Astrocyte (in vitro differentiated cells and primary cell): Measurements from ENCODE around the gene POLE. TPM values are rescaled to one million over a fixed set of nuclear protein-coding genes. Genes with fewer than 3 reads are reported as not detected.

Source experiments
- DNase-seq: peaks from one replicate; pipeline ENCODE4 v3.0.0-alpha.2; 2010; ENCODE audit warnings: low read depth
- FAIRE-seq: peaks from 2 replicates; lab custom pipeline; 2011; peaks lifted over from hg19 to GRCh38; lab: Jason Lieb, UNC
- H2AFZ ChIP-seq: 2 replicates; pipeline ENCODE4 v1.6.0; 2012; ENCODE audit warnings: low read depth, low read length, inconsistent platforms
- H3K27ac ChIP-seq: 2 replicates; pipeline ENCODE4 v1.5.1; 2011; ENCODE audit warnings: low read depth, low read length, inconsistent platforms
- H3K27me3 ChIP-seq: 2 replicates; pipeline ENCODE4 v1.6.0; 2011; ENCODE audit warnings: low read length, inconsistent platforms; ENCODE audit not compliant: insufficient read depth
- H3K36me3 ChIP-seq: 2 replicates; pipeline ENCODE4 v1.5.1; 2011; ENCODE audit warnings: low read length, inconsistent platforms; ENCODE audit not compliant: insufficient read depth
- H3K4me1 ChIP-seq: 2 replicates; pipeline ENCODE4 v1.5.1; 2011; ENCODE audit warnings: low read length, inconsistent platforms; ENCODE audit not compliant: insufficient read depth
- H3K4me2 ChIP-seq: 2 replicates; pipeline ENCODE4 v1.6.0; 2012; ENCODE audit warnings: low read length, inconsistent platforms
- H3K4me3 ChIP-seq: 2 replicates; pipeline ENCODE4 v1.5.1; 2011; ENCODE audit warnings: low read depth, mild to moderate bottlenecking, low read length, inconsistent platforms; ENCODE audit not compliant: insufficient read depth
- H3K79me2 ChIP-seq: 2 replicates; pipeline ENCODE4 v1.6.0; 2012; ENCODE audit warnings: mild to moderate bottlenecking, low read length, inconsistent platforms; ENCODE audit not compliant: insufficient read depth
- H3K9ac ChIP-seq: 2 replicates; pipeline ENCODE4 v1.6.0; 2012; ENCODE audit warnings: mild to moderate bottlenecking, low read length, inconsistent platforms
- H3K9me3 ChIP-seq: 2 replicates; pipeline ENCODE4 v1.5.1; 2012; ENCODE audit warnings: low read depth, mild to moderate bottlenecking, low read length, inconsistent platforms; ENCODE audit not compliant: insufficient read depth
- H4K20me1 ChIP-seq: 2 replicates; pipeline ENCODE4 v1.6.0; 2012; ENCODE audit warnings: low read length, inconsistent platforms; ENCODE audit not compliant: insufficient read depth
- H3K27ac Mint-ChIP-seq: one replicate; pipeline ENCODE4 v1.8.0; 2021; ENCODE audit warnings: mild to moderate bottlenecking, mixed read lengths; ENCODE audit not compliant: unreplicated experiment
- H3K27me3 Mint-ChIP-seq: one replicate; pipeline ENCODE4 v1.8.0; 2021; ENCODE audit warnings: low read depth, mixed read lengths; ENCODE audit not compliant: unreplicated experiment
- H3K36me3 Mint-ChIP-seq: one replicate; pipeline ENCODE4 v1.8.0; 2021; ENCODE audit warnings: low read depth, mixed read lengths; ENCODE audit not compliant: unreplicated experiment
- H3K4me1 Mint-ChIP-seq: one replicate; pipeline ENCODE4 v1.8.0; 2021; ENCODE audit warnings: low read depth, mixed read lengths; ENCODE audit not compliant: unreplicated experiment
- H3K4me3 Mint-ChIP-seq: one replicate; pipeline ENCODE4 v1.8.0; 2021; ENCODE audit warnings: mild to moderate bottlenecking, moderate library complexity, mixed read lengths; ENCODE audit not compliant: unreplicated experiment
- H3K9me3 Mint-ChIP-seq: one replicate; pipeline ENCODE4 v1.8.0; 2021; ENCODE audit warnings: mild to moderate bottlenecking, mixed read lengths; ENCODE audit not compliant: unreplicated experiment
- CTCF ChIP-seq: IDR thresholded peaks from 2 replicates; pipeline ENCODE4 v1.5.1; 2011; ENCODE audit warnings: low read depth, mild to moderate bottlenecking, inconsistent platforms, low read length, moderate library complexity; ENCODE audit not compliant: insufficient read depth
- EZH2 ChIP-seq: IDR thresholded peaks from 2 replicates; pipeline ENCODE4 v1.6.1; 2012; ENCODE audit warnings: mild to moderate bottlenecking, low read length, inconsistent platforms; ENCODE audit not compliant: insufficient read depth
- total RNA-seq: library from RNA; stranded (reverse); gene quantifications from 2 replicates; pipeline ENCODE4 v1.2.1, GENCODE V29; 2021

POLE gene
- total RNA-seq, 1 donor from 2014 or later, result 15.4 TPM

- H3K36me3 Mint-ChIP-seq, result peaks cover 21% of the 10 kb centered on the region
- FAIRE-seq, result no peak
- TF ChIP-seq CTCF (no peak), EZH2 (no peak)
- no peak overlapping the region for H3K4me2 ChIP-seq
- H3K27ac Mint-ChIP-seq, result no peak overlapping the region
- H3K4me1 ChIP-seq, result no peaks in the 10 kb centered on the region
- peaks cover 4% of the 10 kb centered on the region for H3K4me1 Mint-ChIP-seq
- peaks cover 19% of the 10 kb centered on the region for H3K36me3 ChIP-seq
- no peaks in the 10 kb centered on the region for H3K9me3 Mint-ChIP-seq
- peaks cover 3% of the 10 kb centered on the region for H3K27me3 Mint-ChIP-seq
- no peak overlapping the region for H3K4me3 ChIP-seq
- no peak overlapping the region for H3K27ac ChIP-seq
- no peak overlapping the region for H3K4me3 Mint-ChIP-seq
- no peaks in the 10 kb centered on the region for H4K20me1 ChIP-seq
- H3K9ac ChIP-seq, result no peak overlapping the region
- no peak overlapping the region for H2AFZ ChIP-seq
- H3K79me2 ChIP-seq, result no peaks in the 10 kb centered on the region
- H3K27me3 ChIP-seq, result no peaks in the 10 kb centered on the region
- no peaks in the 10 kb centered on the region for H3K9me3 ChIP-seq
- no peak for DNase-seq
These were observed 30.0 kb downstream of the POLE start for GRCh38 chr12:132657004-132657727.

GRCh38 chr12:132653567-132654290 lies 33.4 kb downstream of the POLE start:
- no peak overlapping the region for H3K27ac Mint-ChIP-seq
- Histone ChIP-seq H3K9ac (no peak overlapping the region), H3K36me3 (peaks cover 19% of the 10 kb centered on the region), H3K27ac (no peak overlapping the region), H3K4me2 (no peak overlapping the region), H3K4me1 (no peaks in the 10 kb centered on the region), H3K27me3 (no peaks in the 10 kb centered on the region), H3K4me3 (no peak overlapping the region), H3K79me2 (no peaks in the 10 kb centered on the region), H4K20me1 (no peaks in the 10 kb centered on the region), H3K9me3 (no peaks in the 10 kb centered on the region), H2AFZ (no peak overlapping the region)
- no peak for TF ChIP-seq EZH2
- TF ChIP-seq CTCF, result no peak
- peak; percentile 30 for DNase-seq
- H3K9me3 Mint-ChIP-seq, result no peaks in the 10 kb centered on the region
- peaks cover 11% of the 10 kb centered on the region for H3K36me3 Mint-ChIP-seq
- peaks cover 3% of the 10 kb centered on the region for H3K27me3 Mint-ChIP-seq
- peaks cover 4% of the 10 kb centered on the region for H3K4me1 Mint-ChIP-seq
- peak; percentile 26 for FAIRE-seq
- H3K4me3 Mint-ChIP-seq, result no peak overlapping the region
